ENCODE results near the gene MTRFR. TPM values are rescaled to one million over a fixed set of nuclear protein-coding genes. Genes with fewer than 3 reads are reported as not detected.

Gene MTRFR
- total and polyA plus RNA-seq, 2 donors (not counting 1 experiment from before 2014, with no cell fraction given) = 18.7 to 45.5 TPM

GRCh38 chr12:123283461-123283860 is 50.2 kb downstream of the MTRFR start:
- no peak overlapping the region for H3K4me3 ChIP-seq (ENCODE audit: control extremely low read depth in 1 of 5, extremely low read depth in 1 of 5, insufficient read depth in 1 of 5, low read depth in 2 of 5, low read length in 4 of 5)
- no peaks in the 10 kb centered on the region for H4K20me1 ChIP-seq (ENCODE audit: control insufficient read depth, insufficient read depth, low read length, poor library complexity, severe bottlenecking)
- DNase-seq (no peak), ATAC-seq (ENCODE audit: low read depth) (no peak)
- no CpG with 5 or more reads among the region's 8 CpGs for WGBS (ENCODE audit: insufficient coverage)
- no peaks in the 10 kb centered on the region for H3K36me3 ChIP-seq (replicated peaks in 1 of 2; ENCODE audit: control extremely low read depth in 1 of 2, control insufficient read depth in 1 of 2, extremely low read depth in 1 of 2, insufficient read depth in 2 of 2, low read length in 1 of 2)
- peaks cover 0 to 5% of the 10 kb centered on the region in 2 donors for H3K4me1 ChIP-seq (ENCODE audit: control insufficient read depth in 2 of 2, insufficient read depth in 2 of 2, low read length in 2 of 2)
- no peaks in the 10 kb centered on the region for H3K27me3 ChIP-seq (replicated peaks in 1 of 4; ENCODE audit: control extremely low read depth in 1 of 4, control insufficient read depth in 3 of 4, insufficient read depth in 4 of 4, low read length in 3 of 4)
- H3K9ac ChIP-seq (ENCODE audit: low read length) = no peak overlapping the region
- TF ChIP-seq CTCF (IDR thresholded peaks at IDR 0.05) (no peak), EZH2 (IDR thresholded peaks at IDR 0.05; ENCODE audit: borderline replicate concordance, insufficient read depth, low read depth, low read length, poor library complexity, severe bottlenecking) (no peak)
- H3K4me3 Mint-ChIP-seq = no peak overlapping the region
- intact Hi-C loops (cut with micrococcal nuclease) = no loop called here
- H3K27ac Mint-ChIP-seq = no peak overlapping the region
- peaks cover under 1% of the 10 kb centered on the region for H3K4me1 Mint-ChIP-seq
- no peaks in the 10 kb centered on the region for H3K27me3 Mint-ChIP-seq
- ChIA-PET CTCF (interaction anchor here (0.7 kb wide), 1 partner anchor 1542 kb away, joined by 3 read pairs; no protein-coding TSS in a partner anchor), POLR2A (no interaction called here)
- no peaks in the 10 kb centered on the region for H3K79me2 ChIP-seq (ENCODE audit: control insufficient read depth, insufficient read depth, low read length)
- H3K4me2 ChIP-seq (replicated peaks; ENCODE audit: low read depth, low read length, poor library complexity, severe bottlenecking) = no peak overlapping the region
- no peaks in the 10 kb centered on the region for H3K9me3 Mint-ChIP-seq (ENCODE audit: insufficient read depth)
- no peak overlapping the region for H3K27ac ChIP-seq (ENCODE audit: low read length in 2 of 2)
- no peak overlapping the region for H2AFZ ChIP-seq (ENCODE audit: insufficient read depth, low read depth, low read length, poor library complexity, severe bottlenecking)
- no peaks in the 10 kb centered on the region for H3K9me3 ChIP-seq (ENCODE audit: control extremely low read depth in 1 of 3, control insufficient read depth in 2 of 3, insufficient read depth in 1 of 3, low read length in 2 of 3)

GRCh38 chr12:123284669-123285068 is 51.4 kb downstream of the MTRFR start:
- ChIA-PET POLR2A (interaction anchor here (0.6 to 0.7 kb wide), 2 partner anchors 11 to 67 kb away, joined by 3 read pairs; no protein-coding TSS in a partner anchor), CTCF (no interaction called here)
- Mint-ChIP-seq H3K27ac (no peak overlapping the region), H3K9me3 (ENCODE audit: insufficient read depth) (no peaks in the 10 kb centered on the region), H3K27me3 (no peaks in the 10 kb centered on the region), H3K4me3 (no peak overlapping the region), H3K4me1 (no peaks in the 10 kb centered on the region)
- Histone ChIP-seq H3K9ac (ENCODE audit: low read length) (no peak overlapping the region), H3K4me2 (replicated peaks; ENCODE audit: low read depth, low read length, poor library complexity, severe bottlenecking) (no peak overlapping the region), H3K27me3 (replicated peaks in 1 of 4; ENCODE audit: control extremely low read depth in 1 of 4, control insufficient read depth in 3 of 4, insufficient read depth in 4 of 4, low read length in 3 of 4) (no peaks in the 10 kb centered on the region), H3K36me3 (replicated peaks in 1 of 2; ENCODE audit: control extremely low read depth in 1 of 2, control insufficient read depth in 1 of 2, extremely low read depth in 1 of 2, insufficient read depth in 2 of 2, low read length in 1 of 2) (no peaks in the 10 kb centered on the region), H2AFZ (ENCODE audit: insufficient read depth, low read depth, low read length, poor library complexity, severe bottlenecking) (no peak overlapping the region), H3K4me3 (ENCODE audit: control extremely low read depth in 1 of 5, extremely low read depth in 1 of 5, insufficient read depth in 1 of 5, low read depth in 2 of 5, low read length in 4 of 5) (no peak overlapping the region), H3K9me3 (ENCODE audit: control extremely low read depth in 1 of 3, control insufficient read depth in 2 of 3, insufficient read depth in 1 of 3, low read length in 2 of 3) (no peaks in the 10 kb centered on the region), H4K20me1 (ENCODE audit: control insufficient read depth, insufficient read depth, low read length, poor library complexity, severe bottlenecking) (no peaks in the 10 kb centered on the region), H3K4me1 (ENCODE audit: control insufficient read depth in 2 of 2, insufficient read depth in 2 of 2, low read length in 2 of 2) (no peaks in the 10 kb centered on the region), H3K27ac (ENCODE audit: low read length in 2 of 2) (no peak overlapping the region), H3K79me2 (ENCODE audit: control insufficient read depth, insufficient read depth, low read length) (no peaks in the 10 kb centered on the region)
- intact Hi-C loops (cut with micrococcal nuclease) = no loop called here
- no peak for DNase-seq
- TF ChIP-seq EZH2 (IDR thresholded peaks at IDR 0.05; ENCODE audit: borderline replicate concordance, insufficient read depth, low read depth, low read length, poor library complexity, severe bottlenecking) (no peak), CTCF (IDR thresholded peaks at IDR 0.05) (no peak)
- WGBS (ENCODE audit: insufficient coverage) = 100% methylated on average over 2 of the region's 4 CpGs
- ATAC-seq (ENCODE audit: low read depth) = no peak

All from B cell (primary cell).